Calu3 (cell line): ENCODE results near the gene SLC36A1. TPM values are rescaled to one million over a fixed set of nuclear protein-coding genes. Genes with fewer than 3 reads are reported as not detected.
A peak's percentile ranks its signal among the peaks of the same experiment; 100 is the strongest.

Source experiments
- BruUV-seq: library from RNA; stranded (reverse); fragments of 400-500 nt; replicated peaks from 2 replicates; lab custom pipeline; 2021; lab: Mats Ljungman, UMichigan
- CTCF ChIA-PET: fragments of 300-600 bp; sonication (Branson Sonifier 250); formaldehyde crosslinking; loops from one replicate; lab custom pipeline; 2022; ENCODE audit warnings: antibody characterized with exemption; lab: Charles Lee
- DNase-seq: peaks from one replicate; pipeline ENCODE4 v3.0.0; 2022
- H3K27ac Mint-ChIP-seq: one replicate; pipeline ENCODE4 v1.8.0; 2022; ENCODE audit warnings: mixed read lengths; ENCODE audit not compliant: unreplicated experiment
- H3K27me3 Mint-ChIP-seq: one replicate; pipeline ENCODE4 v1.8.0; 2022; ENCODE audit warnings: mixed read lengths; ENCODE audit not compliant: unreplicated experiment
- H3K36me3 Mint-ChIP-seq: one replicate; pipeline ENCODE4 v1.8.0; 2022; ENCODE audit warnings: mild to moderate bottlenecking, moderate library complexity, mixed read lengths; ENCODE audit not compliant: insufficient read depth, unreplicated experiment
- H3K4me1 Mint-ChIP-seq: one replicate; pipeline ENCODE4 v1.8.0; 2022; ENCODE audit warnings: mild to moderate bottlenecking, low read depth, mixed read lengths; ENCODE audit not compliant: unreplicated experiment
- H3K4me3 Mint-ChIP-seq: one replicate; pipeline ENCODE4 v1.8.0; 2022; ENCODE audit warnings: mild to moderate bottlenecking, low read depth, moderate library complexity, mixed read lengths; ENCODE audit not compliant: unreplicated experiment
- H3K9me3 Mint-ChIP-seq: one replicate; pipeline ENCODE4 v1.8.0; 2022; ENCODE audit warnings: low read depth, mixed read lengths; ENCODE audit not compliant: unreplicated experiment
- CTCF ChIP-seq: fragments of 200-600 bp; IDR thresholded peaks from one replicate; pipeline ENCODE4 v1.8.0; 2022; ENCODE audit warnings: antibody characterized with exemption; ENCODE audit not compliant: unreplicated experiment
- intact Hi-C: fragments of 100-400 bp; cut with micrococcal nuclease; formaldehyde crosslinking; loops from one replicate; pipeline ENCODE4 v1.10.0; 2022; ENCODE audit not compliant: unreplicated experiment
- total RNA-seq: library from RNA; stranded (reverse); gene quantifications from 2 replicates; pipeline ENCODE4 v1.2.3, GENCODE V29; 2022

The SLC36A1 gene
- total RNA-seq, 1 experiment from 2014 or later = 11.4 TPM

- no peak overlapping the region for H3K27ac Mint-ChIP-seq
- H3K36me3 Mint-ChIP-seq = no peaks in the 10 kb centered on the region
- CTCF ChIA-PET = interaction anchor here (0.6 to 0.9 kb wide), 3 partner anchors 11 to 1005 kb away, joined by 3 to 5 read pairs (median 3); no protein-coding TSS in a partner anchor
- no peaks in the 10 kb centered on the region for H3K4me1 Mint-ChIP-seq
- no peak overlapping the region for H3K4me3 Mint-ChIP-seq
- H3K9me3 Mint-ChIP-seq = no peaks in the 10 kb centered on the region
- no peak for TF ChIP-seq CTCF
- BruUV-seq = no TSS peak
- DNase-seq = no peak
- intact Hi-C loops = no loop called here
- H3K27me3 Mint-ChIP-seq = no peaks in the 10 kb centered on the region
These were observed 61.8 kb downstream of the SLC36A1 start for GRCh38 chr5:151509231-151509630.

- Mint-ChIP-seq H3K9me3 (no peaks in the 10 kb centered on the region), H3K4me3 (no peak overlapping the region), H3K27ac (no peak overlapping the region), H3K36me3 (no peaks in the 10 kb centered on the region), H3K27me3 (no peaks in the 10 kb centered on the region), H3K4me1 (no peaks in the 10 kb centered on the region)
- no peak for DNase-seq
- CTCF ChIA-PET = no interaction called here
- intact Hi-C loops = no loop called here
- no TSS peak for BruUV-seq
- no peak for TF ChIP-seq CTCF
These were observed 62.4 kb downstream of the SLC36A1 start for GRCh38 chr5:151509836-151510235.

- no peak for TF ChIP-seq CTCF
- CTCF ChIA-PET = no interaction called here
- Mint-ChIP-seq H3K9me3 (no peaks in the 10 kb centered on the region), H3K36me3 (no peaks in the 10 kb centered on the region), H3K4me1 (no peaks in the 10 kb centered on the region), H3K27ac (no peak overlapping the region), H3K4me3 (no peak overlapping the region), H3K27me3 (peaks cover 5% of the 10 kb centered on the region)
- no peak for DNase-seq
- BruUV-seq = no TSS peak
- intact Hi-C loops = no loop called here
These were observed 69.9 kb downstream of the SLC36A1 start for GRCh38 chr5:151517122-151517920.

GRCh38 chr5:151520294-151520693 is 72.9 kb downstream of the SLC36A1 start:
- no TSS peak for BruUV-seq
- peak; percentile 21 for TF ChIP-seq CTCF
- intact Hi-C loops = loop anchor here (1.0 to 10.0 kb wide), 2 partner anchors 132 to 225 kb away; no protein-coding TSS in a partner anchor
- peaks cover 35% of the 10 kb centered on the region for H3K27me3 Mint-ChIP-seq
- no peak overlapping the region for H3K4me3 Mint-ChIP-seq
- no peaks in the 10 kb centered on the region for H3K9me3 Mint-ChIP-seq
- H3K4me1 Mint-ChIP-seq = no peaks in the 10 kb centered on the region
- H3K27ac Mint-ChIP-seq = no peak overlapping the region
- CTCF ChIA-PET = interaction anchor here (1.0 to 2.6 kb wide), 5 partner anchors 11 to 138 kb away, joined by 3 to 32 read pairs (median 5); partner anchors contain the start of gene SLC36A1
- no peak for DNase-seq
- H3K36me3 Mint-ChIP-seq = no peaks in the 10 kb centered on the region
